NOMO-1 treated with dmso at 0.1 percent for 144 hours (cell line): ENCODE measurements around the gene GUCY1A2.
"Not testable (repeated sequence)": the region's sequence is repeated elsewhere in the genome, so short reads cannot be mapped to it uniquely, and the experiment has no call there.

Experiments
- DNase-seq: peaks from one replicate; lab custom pipeline; 2025; ENCODE audit not compliant: unreplicated experiment; lab: John Stamatoyannopoulos, UW

GUCY1A2 gene

GRCh38 chr11:106840947-106841346 lies 177.3 kb downstream of the GUCY1A2 start:
- DNase-seq = no peak

GRCh38 chr11:106840146-106840545 lies 178.1 kb downstream of the GUCY1A2 start:
- DNase-seq = no peak

GRCh38 chr11:106834567-106834966 lies 183.7 kb downstream of the GUCY1A2 start:
- no peak for DNase-seq

GRCh38 chr11:106828976-106829375 lies 189.3 kb downstream of the GUCY1A2 start:
- DNase-seq = no peak

GRCh38 chr11:106828576-106828975 lies 189.7 kb downstream of the GUCY1A2 start:
- DNase-seq = no peak

GRCh38 chr11:106827687-106828086 lies 190.6 kb downstream of the GUCY1A2 start:
- no peak for DNase-seq

GRCh38 chr11:106826558-106826957 lies 191.7 kb downstream of the GUCY1A2 start:
- DNase-seq = not testable (repeated sequence)

GRCh38 chr11:106821826-106822225 lies 196.4 kb downstream of the GUCY1A2 start:
- DNase-seq = no peak

- no peak for DNase-seq
Measured at GRCh38 chr11:106821291-106821690, 197.0 kb downstream of the GUCY1A2 start.

GRCh38 chr11:106818443-106818842 lies 199.8 kb downstream of the GUCY1A2 start:
- no peak for DNase-seq

GRCh38 chr11:106815209-106815608 lies 203.1 kb downstream of the GUCY1A2 start:
- no peak for DNase-seq

GRCh38 chr11:106813806-106814205 lies 204.5 kb downstream of the GUCY1A2 start:
- no peak for DNase-seq

- no peak for DNase-seq
Measured at GRCh38 chr11:106794058-106794457, 224.2 kb downstream of the GUCY1A2 start.

- DNase-seq = no peak
Measured at GRCh38 chr11:106789406-106789805, 228.9 kb downstream of the GUCY1A2 start.

- no peak for DNase-seq
Measured at GRCh38 chr11:106787454-106787853, 230.8 kb downstream of the GUCY1A2 start.

- no peak for DNase-seq
Measured at GRCh38 chr11:106785913-106786650, 232.2 kb downstream of the GUCY1A2 start.

- DNase-seq = not testable (repeated sequence)
Measured at GRCh38 chr11:106777302-106777701, 241.0 kb downstream of the GUCY1A2 start.

- no peak for DNase-seq
Measured at GRCh38 chr11:106770489-106771085, 247.7 kb downstream of the GUCY1A2 start.

GRCh38 chr11:106765469-106766258 lies 252.6 kb downstream of the GUCY1A2 start:
- no peak for DNase-seq

GRCh38 chr11:106763501-106763900 lies 254.8 kb downstream of the GUCY1A2 start:
- DNase-seq = no peak

- DNase-seq = no peak
Measured at GRCh38 chr11:106761745-106762144, 256.5 kb downstream of the GUCY1A2 start.

- no peak for DNase-seq
Measured at GRCh38 chr11:106761240-106761639, 257.0 kb downstream of the GUCY1A2 start.
